ENCODE data around the gene MARCHF11.

The MARCHF11 gene

DNA sequence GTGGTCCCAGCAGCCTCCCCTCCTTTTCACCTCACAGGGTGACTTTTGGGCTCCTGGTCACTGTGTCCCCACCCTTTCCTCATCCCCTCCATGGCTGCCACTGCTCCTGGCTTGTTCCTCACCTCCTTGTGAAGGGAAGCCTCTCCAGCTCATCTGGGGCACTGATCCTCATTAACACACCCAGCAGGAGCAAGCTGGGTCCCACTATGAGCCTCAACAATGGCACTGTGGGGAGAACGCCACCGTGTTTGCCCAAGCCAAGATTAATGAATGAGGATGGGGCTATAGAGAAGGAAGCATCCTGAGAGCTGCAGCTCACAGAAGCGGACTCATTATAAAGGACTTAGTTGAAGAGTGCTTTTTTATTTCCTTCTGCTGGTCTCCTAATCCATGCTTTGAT, 118.4 kb downstream of the MARCHF11 start:
- no peak for DNase-seq

- DNase-seq: no peak
Measured at GRCh38 chr5:16057277-16057676, 122.3 kb downstream of the MARCHF11 start.

GRCh38 chr5:16051246-16051755, 128.3 kb downstream of the MARCHF11 start:
- no peak for DNase-seq

GRCh38 chr5:16050414-16050813, 129.2 kb downstream of the MARCHF11 start:
- no peak for DNase-seq

GRCh38 chr5:16049761-16050160, 129.8 kb downstream of the MARCHF11 start:
- DNase-seq: no peak

GRCh38 chr5:16048132-16048531, 131.5 kb downstream of the MARCHF11 start:
- DNase-seq: no peak

DNA sequence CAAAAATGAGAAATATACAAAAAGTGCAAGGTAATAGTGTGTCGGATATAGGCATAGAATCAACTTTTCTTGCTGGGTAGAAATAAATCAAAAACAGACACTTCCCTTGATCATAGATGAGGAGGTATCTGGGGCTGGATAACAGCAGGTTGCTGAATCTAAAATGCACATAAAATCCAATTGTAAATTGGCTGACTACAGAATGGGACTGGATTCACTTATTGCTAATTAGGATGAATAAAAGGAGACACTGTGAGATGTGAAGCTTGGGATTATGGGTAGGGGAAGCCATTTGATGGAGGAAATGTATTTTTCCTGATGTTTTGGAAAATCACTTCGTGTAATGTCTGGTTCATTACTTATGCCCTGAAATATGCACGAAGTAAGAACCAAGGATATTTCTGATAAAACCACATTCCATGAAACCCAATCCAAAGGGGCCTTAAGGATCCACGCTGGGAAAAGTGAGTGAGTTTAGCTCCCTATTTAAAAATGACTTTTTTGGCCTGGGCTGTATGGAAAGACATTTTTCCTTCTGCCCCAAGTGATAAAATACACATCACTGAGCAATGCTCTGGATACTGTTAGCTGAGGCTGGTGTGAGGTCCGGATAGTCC, 136.1 kb downstream of the MARCHF11 start:
- no peak for DNase-seq

DNA sequence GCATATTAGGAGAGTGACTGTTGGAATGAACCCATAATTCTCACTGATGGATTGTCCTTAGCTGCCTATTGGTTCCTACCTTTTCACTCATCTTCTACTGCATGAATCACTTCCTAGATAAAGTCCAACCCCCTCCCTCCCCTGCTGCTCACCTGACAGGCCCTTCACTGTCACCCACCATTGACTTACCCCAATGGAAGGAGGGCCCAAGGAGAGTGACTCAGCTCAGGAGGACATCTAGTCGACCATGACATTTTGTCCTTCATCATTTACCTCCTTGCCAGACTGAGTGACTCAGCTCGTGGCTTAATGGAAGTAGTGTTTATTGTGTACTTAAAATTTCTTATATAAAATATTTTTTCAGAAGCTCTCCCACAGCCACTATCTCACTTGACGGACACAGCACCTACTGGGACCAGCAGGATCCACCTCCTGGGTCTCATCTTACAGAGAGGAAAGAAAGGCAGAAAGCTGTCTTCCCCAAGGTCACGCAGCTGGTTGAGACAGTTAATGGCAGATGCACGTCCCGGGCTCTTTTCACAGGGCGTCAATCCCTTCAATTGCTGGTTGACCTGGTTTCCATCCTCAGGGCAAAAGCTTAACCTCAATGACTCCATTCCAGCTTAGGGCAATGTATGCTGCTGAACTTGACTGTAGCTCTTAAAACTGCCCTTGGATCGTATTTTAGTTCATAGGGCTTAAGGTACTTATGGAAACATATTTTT, 142.3 kb downstream of the MARCHF11 start:
- no peak for DNase-seq

DNA sequence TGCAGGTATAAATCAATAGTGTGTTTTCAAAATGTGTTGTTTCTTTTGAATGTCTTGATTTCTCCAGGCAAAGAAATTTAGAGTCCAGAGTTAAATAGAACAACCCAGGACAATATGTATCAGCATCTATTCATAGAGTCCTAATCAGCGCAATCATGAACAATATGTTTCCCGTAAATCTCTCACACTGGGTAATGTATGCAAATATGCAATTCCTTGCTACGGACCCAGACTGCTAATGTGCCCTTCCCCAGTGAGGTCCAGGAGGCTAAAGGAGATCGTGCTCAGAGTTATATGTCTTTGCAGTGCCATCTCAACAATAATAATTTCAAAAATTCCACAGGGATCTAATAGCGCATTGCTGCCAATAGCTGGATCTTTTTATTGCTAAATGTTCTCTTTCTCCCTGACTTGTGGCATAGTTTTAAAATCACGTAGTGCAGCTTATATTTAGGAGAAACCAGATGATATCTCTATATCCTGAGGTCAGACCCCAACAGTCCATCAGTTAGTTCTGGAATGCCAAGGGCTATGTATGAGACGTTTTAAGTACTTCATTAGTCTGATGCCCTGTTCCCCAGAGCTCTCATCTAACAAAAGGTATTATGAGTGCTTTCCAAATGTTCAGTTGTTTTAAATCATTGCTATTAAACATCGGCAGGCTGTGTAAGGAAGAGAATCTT, 145.1 kb downstream of the MARCHF11 start:
- DNase-seq: no peak

- no peak for DNase-seq
Measured at GRCh38 chr5:16033187-16033925, 146.2 kb downstream of the MARCHF11 start.

DNA sequence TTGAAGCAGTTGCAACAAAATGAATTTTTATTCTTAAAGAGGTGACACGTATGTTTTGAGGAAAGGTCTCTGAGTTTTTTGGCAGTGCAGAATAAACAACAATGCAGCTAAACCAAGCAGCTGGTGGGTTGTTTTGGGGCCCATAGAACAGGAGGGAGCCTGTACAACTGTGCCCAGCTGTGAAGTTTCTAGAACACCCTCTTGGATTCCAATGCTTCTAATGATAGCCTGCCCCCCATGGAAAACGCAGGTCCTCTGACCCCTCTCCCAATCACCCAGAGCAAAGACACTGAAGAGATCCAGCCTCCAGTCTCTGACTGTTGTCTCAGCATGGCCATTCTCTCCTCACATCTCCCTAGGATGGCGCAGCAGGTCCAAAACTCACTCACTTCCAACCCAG, 150.9 kb downstream of the MARCHF11 start:
- DNase-seq: no peak

DNA sequence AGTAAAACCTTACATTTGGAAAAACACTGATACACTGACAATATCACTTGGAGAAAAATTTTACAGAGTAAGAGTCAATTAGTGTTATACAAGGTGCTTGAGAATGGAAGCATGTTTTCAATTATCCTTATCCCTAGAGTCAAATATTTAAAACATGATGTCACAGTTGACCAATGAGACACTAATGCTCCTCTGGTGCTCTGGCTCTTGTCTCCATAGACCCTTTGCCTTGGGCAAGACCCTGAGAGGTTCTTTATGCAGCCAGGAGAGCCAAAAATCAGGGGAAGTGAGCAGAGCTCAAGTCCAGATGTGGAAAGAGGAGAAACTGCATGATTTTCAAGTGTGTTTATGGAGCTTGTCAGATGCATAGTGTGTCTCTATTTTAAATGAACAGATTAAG, 153.9 kb downstream of the MARCHF11 start:
- no peak for DNase-seq

DNA sequence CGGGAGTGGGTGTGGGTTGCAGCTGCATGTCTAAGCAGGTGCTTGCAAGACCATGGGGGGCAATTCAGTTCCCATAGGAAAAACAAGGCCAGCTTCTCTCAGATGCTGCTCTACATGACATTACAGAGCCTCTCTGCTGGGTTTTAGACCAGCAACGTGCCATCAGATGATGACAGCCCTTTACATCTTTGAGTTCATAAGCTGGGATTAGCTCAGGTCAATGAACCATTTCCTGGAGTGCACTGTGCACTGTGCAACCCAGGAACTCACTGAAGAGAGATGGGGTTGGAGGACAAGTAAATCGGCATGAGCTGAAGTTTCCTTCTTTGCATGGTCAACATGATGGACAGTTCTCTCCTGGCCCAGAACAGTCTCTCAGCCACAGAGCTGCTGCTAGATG, 160.6 kb downstream of the MARCHF11 start:
- no peak for DNase-seq

GRCh38 chr5:16017720-16018119, 161.9 kb downstream of the MARCHF11 start:
- no peak for DNase-seq

Measured in anterior cingulate cortex (tissue), 58 donors.